ENCODE results near the gene SLC4A11. TPM values are rescaled to one million over a fixed set of nuclear protein-coding genes. Genes with fewer than 3 reads are reported as not detected.

The SLC4A11 gene
- total RNA-seq, 1 donor from 2014 or later, result 0.89 TPM

GRCh38 chr20:3210346-3210745 lies 28.6 kb downstream of the SLC4A11 start:
- DNase-seq (ENCODE audit: low spot score) (no peak), ATAC-seq (no peak)
- intact Hi-C loops (cut with DNase I), result loop anchor here (10.0 kb wide), 1 partner anchor 114 kb away; no protein-coding TSS in a partner anchor

- DNase-seq (ENCODE audit: low spot score) (no peak), ATAC-seq (peak; percentile 51)
- intact Hi-C loops (cut with DNase I), result loop anchor here (10.0 kb wide), 1 partner anchor 115 kb away; no protein-coding TSS in a partner anchor
These were observed 29.1 kb downstream of the SLC4A11 start for GRCh38 chr20:3209946-3210317.

- intact Hi-C loops (cut with DNase I), result no loop called here
- ATAC-seq (peak; percentile 65), DNase-seq (ENCODE audit: low spot score) (peak; percentile 75)
These were observed 29.6 kb downstream of the SLC4A11 start, which contains the start of gene ITPA for GRCh38 chr20:3209257-3209945. Gene ITPA, plus strand, starts transcription at chr20:3209498. Its CDS starts 54 bp downstream, at chr20:3209552.

- ATAC-seq, result peak; percentile 2
- intact Hi-C loops (cut with DNase I), result no loop called here
- no peak for DNase-seq (ENCODE audit: low spot score)
These were observed 30.2 kb downstream of the SLC4A11 start for GRCh38 chr20:3208786-3209256.

GRCh38 chr20:3204124-3204794 lies 34.7 kb downstream of the SLC4A11 start, which contains the start of gene DDRGK1:
Gene DDRGK1, minus strand, starts transcription at chr20:3204682. Its CDS starts 55 bp downstream, at chr20:3204627.
- peak; percentile 94 for DNase-seq (ENCODE audit: low spot score)
- intact Hi-C loops (cut with DNase I), result no loop called here
- peak; percentile 97 for ATAC-seq

GRCh38 chr20:3203315-3204123 lies 35.5 kb downstream of the SLC4A11 start:
- DNase-seq (ENCODE audit: low spot score), result no peak

GRCh38 chr20:3202965-3203314 lies 36.0 kb downstream of the SLC4A11 start:
- ATAC-seq, result no peak
- intact Hi-C loops (cut with DNase I), result no loop called here
- DNase-seq (ENCODE audit: low spot score), result no peak

More at GRCh38 chr20:3203315-3204123, 35.5 kb downstream of the SLC4A11 start:
- intact Hi-C loops (cut with DNase I), result no loop called here
- ATAC-seq, result peak; percentile 21

- intact Hi-C loops (cut with DNase I), result no loop called here
- DNase-seq (ENCODE audit: low spot score) (no peak), ATAC-seq (no peak)
These were observed 38.8 kb downstream of the SLC4A11 start for GRCh38 chr20:3199976-3200755.

- intact Hi-C loops (cut with DNase I), result no loop called here
- DNase-seq (ENCODE audit: low spot score) (no peak), ATAC-seq (no peak)
These were observed 39.8 kb downstream of the SLC4A11 start for GRCh38 chr20:3199206-3199605.

- no peak for ATAC-seq
- DNase-seq (ENCODE audit: low spot score), result no peak
- intact Hi-C loops (cut with DNase I), result no loop called here
These were observed 43.3 kb downstream of the SLC4A11 start for GRCh38 chr20:3195590-3196237.

- DNase-seq (ENCODE audit: low spot score), result no peak
- intact Hi-C loops (cut with DNase I), result no loop called here
- ATAC-seq, result no peak
These were observed 44.2 kb downstream of the SLC4A11 start for GRCh38 chr20:3194617-3195280.

GRCh38 chr20:3193806-3194616 lies 45.0 kb downstream of the SLC4A11 start:
- ATAC-seq (no peak), DNase-seq (ENCODE audit: low spot score) (no peak)
- intact Hi-C loops (cut with DNase I), result no loop called here

GRCh38 chr20:3192226-3193015 lies 46.6 kb downstream of the SLC4A11 start:
- DNase-seq (ENCODE audit: low spot score) (no peak), ATAC-seq (no peak)
- intact Hi-C loops (cut with DNase I), result no loop called here

- DNase-seq (ENCODE audit: low spot score) (no peak), ATAC-seq (peak; percentile 16)
- intact Hi-C loops (cut with DNase I), result no loop called here
These were observed 48.3 kb downstream of the SLC4A11 start for GRCh38 chr20:3190681-3191111.

GRCh38 chr20:3189561-3190131 lies 49.3 kb downstream of the SLC4A11 start:
- intact Hi-C loops (cut with DNase I), result no loop called here
- DNase-seq (ENCODE audit: low spot score) (no peak), ATAC-seq (no peak)
